ENCODE measurements around the gene CRYL1.

DNA sequence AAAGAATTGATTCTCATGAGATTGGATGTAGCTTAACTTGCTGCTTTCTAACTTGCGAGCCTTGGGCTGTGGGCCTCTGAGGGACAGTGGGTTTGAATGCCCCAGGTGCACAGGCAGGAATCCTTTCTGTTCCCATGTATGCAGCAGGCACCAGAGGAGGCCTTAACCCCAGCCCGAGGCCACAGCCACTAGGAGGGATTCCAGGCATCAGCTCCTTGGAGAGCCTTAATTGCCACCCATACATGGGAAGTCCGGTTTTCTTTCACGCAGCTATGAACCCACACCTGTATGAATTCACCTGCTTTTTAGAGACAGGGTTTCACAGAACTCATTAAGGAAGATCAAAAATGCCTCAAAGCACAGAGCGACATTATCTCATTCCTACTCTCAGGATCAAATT is 117.9 kb downstream of the CRYL1 start:
- TF ChIP-seq, protein P1, sequence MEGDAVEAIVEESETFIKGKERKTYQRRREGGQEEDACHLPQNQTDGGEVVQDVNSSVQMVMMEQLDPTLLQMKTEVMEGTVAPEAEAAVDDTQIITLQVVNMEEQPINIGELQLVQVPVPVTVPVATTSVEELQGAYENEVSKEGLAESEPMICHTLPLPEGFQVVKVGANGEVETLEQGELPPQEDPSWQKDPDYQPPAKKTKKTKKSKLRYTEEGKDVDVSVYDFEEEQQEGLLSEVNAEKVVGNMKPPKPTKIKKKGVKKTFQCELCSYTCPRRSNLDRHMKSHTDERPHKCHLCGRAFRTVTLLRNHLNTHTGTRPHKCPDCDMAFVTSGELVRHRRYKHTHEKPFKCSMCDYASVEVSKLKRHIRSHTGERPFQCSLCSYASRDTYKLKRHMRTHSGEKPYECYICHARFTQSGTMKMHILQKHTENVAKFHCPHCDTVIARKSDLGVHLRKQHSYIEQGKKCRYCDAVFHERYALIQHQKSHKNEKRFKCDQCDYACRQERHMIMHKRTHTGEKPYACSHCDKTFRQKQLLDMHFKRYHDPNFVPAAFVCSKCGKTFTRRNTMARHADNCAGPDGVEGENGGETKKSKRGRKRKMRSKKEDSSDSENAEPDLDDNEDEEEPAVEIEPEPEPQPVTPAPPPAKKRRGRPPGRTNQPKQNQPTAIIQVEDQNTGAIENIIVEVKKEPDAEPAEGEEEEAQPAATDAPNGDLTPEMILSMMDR (IDR thresholded peaks at IDR 0.05; ENCODE audit: low read length): no peak
- TF ChIP-seq EZH2 (optimal IDR thresholded peaks at IDR 0.05; ENCODE audit: low read depth, low read length) (no peak), EZH2phosphoT487 (IDR thresholded peaks at IDR 0.05; ENCODE audit: low read length) (no peak)

Data from MM.1S (cell line).